Activated CD8-positive, alpha-beta memory T cell treated with anti-CD3 and anti-CD28 coated beads, Interleukin-2, amount 10 ng/mL, durations not matched to agents 7 days and 5 days (primary cell): ENCODE data around the gene SCGB1A1. TPM values are rescaled to one million over a fixed set of nuclear protein-coding genes. Genes with fewer than 3 reads are reported as not detected.

Source experiments
- ATAC-seq: fragments of 150-1000 bp; cut with Tn5 transposase; one replicate; pipeline ENCODE4 v1.10.0; 2021; ENCODE audit warnings: moderate library complexity
- CTCF ChIA-PET: fragments of 350-600 bp; sonication (Branson Sonifier 250); formaldehyde crosslinking; loops from one replicate; lab custom pipeline; 2021; ENCODE audit warnings: antibody characterized with exemption; lab: Charles Lee
- DNase-seq: peaks from one replicate; pipeline ENCODE4 v3.0.0-alpha.2; 2020
- H3K27ac Mint-ChIP-seq: one replicate; pipeline ENCODE4 v1.8.0; 2021; ENCODE audit warnings: mild to moderate bottlenecking, mixed read lengths
- H3K27me3 Mint-ChIP-seq: one replicate; pipeline ENCODE4 v1.8.0; 2021; ENCODE audit warnings: mixed read lengths
- H3K36me3 Mint-ChIP-seq: one replicate; pipeline ENCODE4 v1.8.0; 2021; ENCODE audit warnings: mild to moderate bottlenecking, mixed read lengths
- H3K4me1 Mint-ChIP-seq: one replicate; pipeline ENCODE4 v1.8.0; 2021; ENCODE audit warnings: mixed read lengths
- H3K4me3 Mint-ChIP-seq: one replicate; pipeline ENCODE4 v1.8.0; 2021; ENCODE audit warnings: mild to moderate bottlenecking, moderate library complexity, mixed read lengths
- H3K9me3 Mint-ChIP-seq: one replicate; pipeline ENCODE4 v1.8.0; 2022; ENCODE audit warnings: low read depth, mixed read lengths
- total RNA-seq, 2 experiments: library from RNA; stranded (reverse); gene quantifications; one replicate each; pipeline ENCODE4 v1.2.3, GENCODE V29; 2021

SCGB1A1 gene
- total RNA-seq, 2 experiments from 2014 or later, result not detected

GRCh38 chr11:62400281-62400680, 18.6 kb upstream of the SCGB1A1 start:
- no peaks in the 10 kb centered on the region for H3K27me3 Mint-ChIP-seq
- peaks cover 22% of the 10 kb centered on the region for H3K4me1 Mint-ChIP-seq
- H3K27ac Mint-ChIP-seq, result no peak overlapping the region
- ATAC-seq (no peak), DNase-seq (no peak)
- no peaks in the 10 kb centered on the region for H3K9me3 Mint-ChIP-seq
- no peak overlapping the region for H3K4me3 Mint-ChIP-seq
- CTCF ChIA-PET, result interaction anchor here (1.1 to 5.3 kb wide), 5 partner anchors 19 to 161 kb away, joined by 3 to 42 read pairs (median 16); no protein-coding TSS in a partner anchor
- H3K36me3 Mint-ChIP-seq, result no peaks in the 10 kb centered on the region

GRCh38 chr11:62400760-62401159, 18.1 kb upstream of the SCGB1A1 start:
- no peak overlapping the region for H3K27ac Mint-ChIP-seq
- ATAC-seq (no peak), DNase-seq (no peak)
- no peak overlapping the region for H3K4me3 Mint-ChIP-seq
- no peaks in the 10 kb centered on the region for H3K36me3 Mint-ChIP-seq
- no peaks in the 10 kb centered on the region for H3K9me3 Mint-ChIP-seq
- CTCF ChIA-PET, result interaction anchor here (1.1 to 5.3 kb wide), 4 partner anchors 19 to 160 kb away, joined by 3 to 42 read pairs (median 17); no protein-coding TSS in a partner anchor
- peaks cover 22% of the 10 kb centered on the region for H3K4me1 Mint-ChIP-seq
- H3K27me3 Mint-ChIP-seq, result no peaks in the 10 kb centered on the region

GRCh38 chr11:62401356-62401755, 17.5 kb upstream of the SCGB1A1 start:
- ATAC-seq, result no peak
- CTCF ChIA-PET, result interaction anchor here (1.1 to 5.3 kb wide), 12 partner anchors 9 to 190 kb away, joined by 3 to 42 read pairs (median 4); partner anchors contain the start of genes EEF1G and TUT1
- Mint-ChIP-seq H3K27me3 (no peaks in the 10 kb centered on the region), H3K4me1 (peaks cover 22% of the 10 kb centered on the region), H3K9me3 (no peaks in the 10 kb centered on the region), H3K36me3 (no peaks in the 10 kb centered on the region), H3K27ac (peak overlapping the region; percentile 83), H3K4me3 (peak overlapping the region; percentile 55)
- no peak for DNase-seq

- peak overlapping the region; percentile 83 for H3K27ac Mint-ChIP-seq
- ATAC-seq, result no peak
- no peaks in the 10 kb centered on the region for H3K9me3 Mint-ChIP-seq
- no peak for DNase-seq
- H3K27me3 Mint-ChIP-seq, result no peaks in the 10 kb centered on the region
- CTCF ChIA-PET, result interaction anchor here (1.1 to 5.3 kb wide), 12 partner anchors 9 to 190 kb away, joined by 4 to 42 read pairs (median 4); partner anchors contain the start of genes EEF1G and TUT1
- peaks cover 22% of the 10 kb centered on the region for H3K4me1 Mint-ChIP-seq
- H3K36me3 Mint-ChIP-seq, result no peaks in the 10 kb centered on the region
- peak overlapping the region; percentile 55 for H3K4me3 Mint-ChIP-seq
These were observed 17.0 kb upstream of the SCGB1A1 start for GRCh38 chr11:62401811-62402210.

GRCh38 chr11:62402226-62402959, 16.4 kb upstream of the SCGB1A1 start:
- CTCF ChIA-PET, result interaction anchor here (0.7 to 5.3 kb wide), 13 partner anchors 9 to 231 kb away, joined by 3 to 42 read pairs (median 4); partner anchors contain the start of genes EEF1G and TUT1
- H3K9me3 Mint-ChIP-seq, result no peaks in the 10 kb centered on the region
- H3K4me3 Mint-ChIP-seq, result peak overlapping the region; percentile 55
- H3K36me3 Mint-ChIP-seq, result no peaks in the 10 kb centered on the region
- peak overlapping the region; percentile 83 for H3K27ac Mint-ChIP-seq
- no peaks in the 10 kb centered on the region for H3K27me3 Mint-ChIP-seq
- peak; percentile 76 for DNase-seq
- peak; percentile 96 for ATAC-seq
- peaks cover 22% of the 10 kb centered on the region for H3K4me1 Mint-ChIP-seq

- no peak for ATAC-seq
- Mint-ChIP-seq H3K9me3 (no peaks in the 10 kb centered on the region), H3K4me3 (no peak overlapping the region), H3K4me1 (peaks cover 22% of the 10 kb centered on the region), H3K36me3 (no peaks in the 10 kb centered on the region), H3K27ac (peak overlapping the region; percentile 83), H3K27me3 (no peaks in the 10 kb centered on the region)
- CTCF ChIA-PET, result interaction anchor here (1.1 to 5.3 kb wide), 10 partner anchors 8 to 142 kb away, joined by 3 to 42 read pairs (median 4); no protein-coding TSS in a partner anchor
- DNase-seq, result no peak
These were observed 15.7 kb upstream of the SCGB1A1 start for GRCh38 chr11:62402960-62403730.

GRCh38 chr11:62404435-62404834, 14.4 kb upstream of the SCGB1A1 start:
- ATAC-seq (no peak), DNase-seq (no peak)
- CTCF ChIA-PET, result interaction anchor here (0.8 to 1.5 kb wide), 3 partner anchors 10 to 18 kb away, joined by 3 to 9 read pairs (median 3); partner anchors contain the start of gene SCGB1A1
- H3K4me3 Mint-ChIP-seq, result no peak overlapping the region
- no peak overlapping the region for H3K27ac Mint-ChIP-seq
- no peaks in the 10 kb centered on the region for H3K27me3 Mint-ChIP-seq
- H3K4me1 Mint-ChIP-seq, result peaks cover 20% of the 10 kb centered on the region
- H3K9me3 Mint-ChIP-seq, result no peaks in the 10 kb centered on the region
- no peaks in the 10 kb centered on the region for H3K36me3 Mint-ChIP-seq

GRCh38 chr11:62404901-62405300, 13.9 kb upstream of the SCGB1A1 start:
- H3K36me3 Mint-ChIP-seq, result no peaks in the 10 kb centered on the region
- H3K27ac Mint-ChIP-seq, result no peak overlapping the region
- H3K4me1 Mint-ChIP-seq, result peaks cover 18% of the 10 kb centered on the region
- ATAC-seq, result no peak
- no peak overlapping the region for H3K4me3 Mint-ChIP-seq
- H3K27me3 Mint-ChIP-seq, result no peaks in the 10 kb centered on the region
- CTCF ChIA-PET, result interaction anchor here (1.5 kb wide), 1 partner anchor 19 kb away, joined by 3 read pairs; no protein-coding TSS in a partner anchor
- no peaks in the 10 kb centered on the region for H3K9me3 Mint-ChIP-seq
- no peak for DNase-seq

GRCh38 chr11:62406034-62406433, 12.8 kb upstream of the SCGB1A1 start:
- H3K27ac Mint-ChIP-seq, result no peak overlapping the region
- H3K4me3 Mint-ChIP-seq, result no peak overlapping the region
- peaks cover 18% of the 10 kb centered on the region for H3K4me1 Mint-ChIP-seq
- no peaks in the 10 kb centered on the region for H3K36me3 Mint-ChIP-seq
- no peaks in the 10 kb centered on the region for H3K9me3 Mint-ChIP-seq
- no peaks in the 10 kb centered on the region for H3K27me3 Mint-ChIP-seq
- no peak for ATAC-seq
- no peak for DNase-seq
- CTCF ChIA-PET, result interaction anchor here (1.1 to 2.6 kb wide), 3 partner anchors 11 to 188 kb away, joined by 3 to 14 read pairs (median 11); no protein-coding TSS in a partner anchor

GRCh38 chr11:62409831-62410230, 9.0 kb upstream of the SCGB1A1 start:
- no peak for ATAC-seq
- Mint-ChIP-seq H3K36me3 (no peaks in the 10 kb centered on the region), H3K4me3 (no peak overlapping the region), H3K27ac (no peak overlapping the region), H3K4me1 (no peaks in the 10 kb centered on the region), H3K9me3 (no peaks in the 10 kb centered on the region), H3K27me3 (no peaks in the 10 kb centered on the region)
- CTCF ChIA-PET, result interaction anchor here (1.2 to 2.4 kb wide), 2 partner anchors 15 to 151 kb away, joined by 3 to 13 read pairs; no protein-coding TSS in a partner anchor
- no peak for DNase-seq

GRCh38 chr11:62410972-62411371, 7.9 kb upstream of the SCGB1A1 start:
- Mint-ChIP-seq H3K4me1 (no peaks in the 10 kb centered on the region), H3K4me3 (no peak overlapping the region), H3K9me3 (no peaks in the 10 kb centered on the region), H3K36me3 (no peaks in the 10 kb centered on the region), H3K27me3 (no peaks in the 10 kb centered on the region), H3K27ac (no peak overlapping the region)
- CTCF ChIA-PET, result interaction anchor here (1.2 to 2.4 kb wide), 3 partner anchors 9 to 150 kb away, joined by 3 to 13 read pairs (median 4); no protein-coding TSS in a partner anchor
- no peak for ATAC-seq
- no peak for DNase-seq

GRCh38 chr11:62411524-62411923, 7.3 kb upstream of the SCGB1A1 start:
- H3K27ac Mint-ChIP-seq, result no peak overlapping the region
- H3K4me1 Mint-ChIP-seq, result no peaks in the 10 kb centered on the region
- CTCF ChIA-PET, result interaction anchor here (1.5 to 4.7 kb wide), 3 partner anchors 9 to 13 kb away, joined by 4 to 25 read pairs (median 13); no protein-coding TSS in a partner anchor
- H3K9me3 Mint-ChIP-seq, result no peaks in the 10 kb centered on the region
- H3K4me3 Mint-ChIP-seq, result no peak overlapping the region
- no peak for ATAC-seq
- H3K36me3 Mint-ChIP-seq, result no peaks in the 10 kb centered on the region
- no peak for DNase-seq
- H3K27me3 Mint-ChIP-seq, result no peaks in the 10 kb centered on the region
